HG03097 (cell line): ENCODE measurements around the gene ZDHHC12.
A peak's percentile ranks its signal among the peaks of the same experiment; 100 is the strongest.

Source experiments
- ATAC-seq: cut with Tn5 transposase; IDR thresholded peaks from one replicate; pipeline ENCODE4 v1.9.1; 2021; ENCODE audit not compliant: unreplicated experiment, low FRiP score

The ZDHHC12 gene

GRCh38 chr9:128731093-128731492, 7.2 kb upstream of the ZDHHC12 start:
- no peak for ATAC-seq

DNA sequence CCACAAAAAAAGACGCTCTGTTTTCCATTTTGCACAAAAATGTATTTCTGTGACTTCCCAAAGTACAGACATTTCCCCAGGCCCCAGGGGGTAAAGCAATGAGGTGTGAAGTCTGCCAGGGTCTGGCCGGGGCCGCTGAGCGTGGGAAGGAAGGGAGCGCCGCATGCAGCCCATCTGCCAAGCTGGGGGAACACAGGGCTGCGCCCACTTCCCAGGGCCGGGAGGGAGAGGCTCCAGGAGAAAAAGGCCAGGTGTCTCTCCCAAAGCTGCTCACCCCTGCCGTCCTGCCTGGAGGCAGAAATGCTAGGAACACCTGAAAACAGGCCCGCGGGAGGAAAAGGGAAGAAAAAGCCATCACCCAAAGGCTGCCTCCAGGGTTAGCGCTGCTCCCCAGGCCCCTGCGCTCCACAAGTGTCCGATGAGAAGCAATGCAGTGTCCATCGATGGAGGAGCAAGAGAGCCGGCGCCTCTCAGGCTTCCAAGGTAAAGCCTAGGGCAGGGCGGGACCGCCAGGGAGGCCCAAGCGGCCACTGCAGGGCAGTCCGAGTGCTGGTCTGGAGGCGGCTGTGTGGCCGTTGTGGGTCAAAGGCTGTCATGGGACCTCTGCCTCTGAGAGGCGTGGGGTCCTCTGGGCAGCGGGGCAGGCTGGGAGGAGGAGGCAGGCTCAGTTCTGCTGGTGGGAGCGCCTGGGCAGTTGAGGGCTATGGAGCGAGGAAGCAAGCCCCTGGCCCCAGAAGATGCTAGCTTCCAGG, 6.0 kb upstream of the ZDHHC12 start:
- ATAC-seq: no peak

GRCh38 chr9:128729302-128729701, 5.4 kb upstream of the ZDHHC12 start:
- no peak for ATAC-seq

GRCh38 chr9:128728298-128728697, 4.4 kb upstream of the ZDHHC12 start:
- ATAC-seq: no peak

DNA sequence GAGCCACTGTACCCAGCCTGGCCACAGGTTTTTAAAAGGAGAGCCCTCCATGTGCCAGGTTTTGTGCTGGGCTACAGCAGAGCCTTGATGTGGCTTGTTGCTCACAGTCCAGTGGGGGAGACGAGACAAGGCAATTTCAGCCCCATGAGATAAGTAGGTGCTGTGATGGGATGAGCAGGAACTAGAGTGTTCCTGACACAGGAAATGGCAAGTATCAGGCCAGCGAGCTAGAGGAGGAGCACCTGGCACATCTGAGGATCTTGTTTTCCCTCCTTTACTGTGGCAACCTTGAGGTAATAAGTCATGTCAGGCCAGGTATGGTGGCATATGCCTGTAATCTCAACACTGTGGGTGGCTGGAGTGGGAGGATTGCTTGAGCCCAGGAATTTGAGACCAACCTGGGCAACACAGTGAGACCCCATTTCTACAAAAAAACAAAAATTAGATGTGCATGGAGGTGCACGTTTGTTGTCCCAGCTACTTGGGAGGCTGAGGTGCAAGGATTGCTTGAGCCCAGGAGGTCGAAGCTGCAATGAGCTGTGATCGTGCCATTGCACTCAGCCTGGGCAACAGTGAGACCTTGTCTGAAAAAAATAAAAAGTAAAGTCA, 3.8 kb upstream of the ZDHHC12 start:
- no peak for ATAC-seq

GRCh38 chr9:128724744-128725211, 851 bp upstream of the ZDHHC12 start:
- peak; percentile 5 for ATAC-seq

DNA sequence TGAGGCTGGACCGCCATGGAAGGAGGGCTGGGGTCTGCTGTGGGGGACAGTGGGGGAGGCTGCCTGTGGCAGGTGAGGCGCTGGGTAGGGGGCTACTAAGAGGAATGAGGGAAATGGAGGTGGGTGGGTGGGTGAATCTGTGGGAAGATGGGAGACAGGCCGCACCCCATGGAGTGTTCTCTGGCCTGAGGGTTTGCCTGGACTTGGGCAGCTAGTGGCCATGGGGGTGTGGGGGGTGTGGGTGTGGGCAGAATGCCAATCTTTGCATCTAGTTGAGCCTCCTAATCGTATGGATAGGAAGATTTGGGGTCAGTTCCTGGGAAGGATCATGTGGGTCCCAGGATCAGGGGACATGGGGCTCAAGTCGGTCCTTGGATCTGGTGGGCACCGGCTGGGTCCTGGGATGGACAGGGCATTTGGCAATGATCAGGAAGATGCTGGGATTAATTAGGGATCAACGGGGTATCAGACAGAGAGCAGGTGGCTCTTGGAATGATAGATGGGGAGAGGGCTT, 518 bp downstream of the ZDHHC12 start:
- ATAC-seq: no peak

- ATAC-seq: no peak
These were observed 1.3 kb downstream of the ZDHHC12 start for GRCh38 chr9:128722380-128723351.

DNA sequence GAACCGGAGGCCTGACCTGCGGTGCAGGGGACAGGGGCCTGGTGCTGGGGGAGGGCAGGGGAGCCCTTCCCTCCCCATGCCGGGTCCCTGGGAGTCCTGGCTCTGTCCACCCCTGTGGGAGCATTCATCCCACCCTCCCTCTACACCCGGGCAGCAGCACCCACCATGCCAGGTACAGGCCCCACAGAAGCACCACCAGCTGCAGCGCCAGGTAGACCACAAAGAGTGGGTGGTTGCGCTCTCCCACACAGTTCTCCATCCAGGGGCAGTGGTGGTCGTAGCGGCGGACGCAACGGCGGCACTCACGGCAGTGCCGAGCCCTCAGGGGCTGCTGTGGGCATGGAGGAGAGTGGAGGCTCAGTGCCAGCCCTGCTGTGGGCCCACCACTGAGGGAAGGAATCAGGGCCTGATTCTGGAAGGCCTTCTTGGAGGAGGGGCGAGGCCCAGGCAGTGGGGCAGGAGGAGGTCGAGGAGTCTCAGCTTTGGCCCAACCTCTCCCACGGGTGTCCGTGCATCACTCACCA, 2.4 kb downstream of the ZDHHC12 start:
- no peak for ATAC-seq

DNA sequence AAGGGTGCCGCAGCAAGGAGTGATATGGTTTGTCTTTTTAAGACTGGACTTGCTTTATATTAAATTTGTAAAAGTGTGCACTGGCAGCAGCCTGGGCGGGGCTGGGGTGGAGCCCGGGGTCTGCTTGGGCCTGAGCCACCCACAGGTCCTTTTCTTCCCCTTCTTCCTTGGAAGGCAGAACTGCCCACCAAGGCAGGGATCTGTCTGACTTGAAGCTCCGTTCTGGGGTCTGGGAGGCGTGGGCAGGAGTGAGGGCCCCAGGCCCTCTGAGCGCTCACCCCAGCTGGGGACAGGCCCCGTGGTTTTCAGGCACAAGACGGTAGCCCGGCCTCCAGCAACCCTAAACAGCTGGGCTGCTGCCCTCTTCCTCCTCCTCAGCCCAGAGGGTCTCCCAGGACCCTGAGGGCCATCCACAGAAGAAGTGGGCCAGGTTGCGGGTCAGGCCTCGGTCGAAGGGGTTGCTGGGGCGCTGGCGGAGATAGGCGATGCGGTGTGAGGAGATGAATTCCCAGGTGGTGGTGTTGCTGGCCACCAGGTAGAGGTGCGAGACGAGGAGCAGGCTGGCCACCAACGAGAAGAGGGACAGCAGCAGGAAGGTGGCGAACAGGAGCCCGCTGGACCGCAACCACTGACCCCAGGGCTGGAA, 3.0 kb downstream of the ZDHHC12 start:
- no peak for ATAC-seq

DNA sequence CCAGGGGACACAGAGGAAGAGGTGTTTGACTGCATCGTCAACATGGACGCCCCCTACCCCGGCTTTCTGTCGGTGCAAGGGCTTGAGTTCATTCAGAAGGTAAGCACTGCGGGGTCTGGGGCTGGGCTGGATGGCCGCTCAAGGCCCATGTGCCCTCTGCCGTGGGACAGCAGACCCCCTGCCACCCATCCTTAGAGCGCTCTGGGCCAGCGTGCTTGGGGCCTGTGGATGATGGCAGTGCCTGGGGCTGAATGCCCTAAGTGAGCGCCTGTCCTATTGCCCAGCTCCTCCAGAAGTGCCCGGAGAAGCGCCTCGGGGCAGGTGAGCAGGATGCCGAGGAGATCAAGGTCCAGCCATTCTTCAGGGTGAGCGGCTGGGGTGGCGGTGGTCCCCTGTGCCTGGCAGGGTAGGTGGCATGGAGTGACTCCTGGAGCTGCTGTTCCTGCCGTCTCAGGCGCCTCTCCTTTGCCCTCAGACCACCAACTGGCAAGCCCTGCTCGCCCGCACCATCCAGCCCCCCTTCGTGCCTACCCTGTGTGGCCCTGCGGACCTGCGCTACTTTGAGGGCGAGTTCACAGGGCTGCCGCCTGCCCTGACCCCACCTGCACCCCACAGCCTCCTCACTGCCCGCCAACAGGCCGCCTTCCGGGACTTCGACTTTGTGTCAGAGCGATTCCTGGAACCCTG, 3.9 kb downstream of the ZDHHC12 start:
- ATAC-seq: no peak

- ATAC-seq: no peak
These were observed 5.5 kb downstream of the ZDHHC12 start for GRCh38 chr9:128718475-128718874.

DNA sequence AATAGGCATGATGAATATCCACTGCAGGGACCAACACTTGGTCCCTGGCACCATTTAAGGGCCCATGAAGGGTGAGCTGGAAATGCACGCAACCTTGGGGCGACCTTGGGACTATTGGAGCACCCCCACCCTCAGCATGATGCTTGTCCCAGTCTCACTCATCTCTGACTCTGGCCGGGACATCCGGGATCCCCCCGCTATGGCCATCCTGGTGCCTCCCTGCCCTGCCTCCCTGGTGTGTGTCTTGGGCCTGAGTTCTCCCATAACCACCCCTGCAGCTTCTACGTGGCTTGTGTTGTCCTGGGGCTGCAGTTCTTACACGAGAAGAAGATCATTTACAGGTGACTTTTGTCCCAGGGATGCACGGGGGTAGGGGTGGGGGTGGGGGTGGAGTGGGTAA, 5.9 kb downstream of the ZDHHC12 start:
- no peak for ATAC-seq

DNA sequence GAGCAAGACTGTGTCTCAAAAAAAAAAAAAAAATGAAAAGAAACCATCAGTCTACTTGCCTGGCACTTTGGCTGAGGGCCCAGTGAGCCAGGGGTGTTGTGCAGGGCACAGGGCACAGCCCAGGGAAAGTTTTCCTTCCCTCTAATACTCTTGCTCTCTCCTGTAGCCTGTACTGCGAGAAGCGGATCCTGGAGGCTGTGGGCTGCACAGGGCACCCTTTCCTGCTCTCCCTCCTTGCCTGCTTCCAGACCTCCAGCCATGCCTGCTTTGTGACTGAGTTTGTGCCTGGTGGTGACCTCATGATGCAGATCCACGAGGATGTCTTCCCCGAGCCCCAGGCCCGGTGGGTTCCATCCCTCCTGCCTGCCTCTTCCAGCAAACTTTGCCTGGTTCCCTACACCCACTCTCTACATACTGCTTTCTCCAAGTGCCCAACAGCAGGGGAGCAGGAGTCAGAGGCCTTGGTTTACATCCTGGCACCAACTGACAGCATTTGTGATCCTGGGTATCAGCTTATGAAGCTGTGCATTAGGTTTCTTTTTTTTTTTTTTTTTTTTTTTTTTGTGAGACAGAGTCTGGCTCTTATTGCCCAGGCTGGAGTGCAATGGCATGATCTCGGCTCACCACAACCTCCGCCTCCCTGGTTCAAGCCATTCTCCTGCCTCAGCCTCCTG, 7.2 kb downstream of the ZDHHC12 start:
- ATAC-seq: no peak

DNA sequence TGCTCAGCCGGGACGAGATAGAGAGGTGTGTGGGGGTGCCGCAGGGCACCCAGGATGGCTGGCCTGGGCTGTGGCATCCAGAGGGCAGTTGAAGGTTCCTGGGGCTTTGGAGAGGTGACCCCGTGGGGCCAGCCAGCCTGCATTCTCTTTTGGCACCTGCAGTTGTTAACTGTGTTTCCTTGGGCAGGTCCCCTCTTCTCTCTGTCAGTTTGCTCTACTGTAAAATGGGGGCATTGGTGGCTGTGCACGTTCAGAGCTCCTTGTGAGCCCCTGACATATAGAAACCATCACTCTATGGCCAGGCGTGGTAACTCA, 8.5 kb downstream of the ZDHHC12 start:
- ATAC-seq: no peak

DNA sequence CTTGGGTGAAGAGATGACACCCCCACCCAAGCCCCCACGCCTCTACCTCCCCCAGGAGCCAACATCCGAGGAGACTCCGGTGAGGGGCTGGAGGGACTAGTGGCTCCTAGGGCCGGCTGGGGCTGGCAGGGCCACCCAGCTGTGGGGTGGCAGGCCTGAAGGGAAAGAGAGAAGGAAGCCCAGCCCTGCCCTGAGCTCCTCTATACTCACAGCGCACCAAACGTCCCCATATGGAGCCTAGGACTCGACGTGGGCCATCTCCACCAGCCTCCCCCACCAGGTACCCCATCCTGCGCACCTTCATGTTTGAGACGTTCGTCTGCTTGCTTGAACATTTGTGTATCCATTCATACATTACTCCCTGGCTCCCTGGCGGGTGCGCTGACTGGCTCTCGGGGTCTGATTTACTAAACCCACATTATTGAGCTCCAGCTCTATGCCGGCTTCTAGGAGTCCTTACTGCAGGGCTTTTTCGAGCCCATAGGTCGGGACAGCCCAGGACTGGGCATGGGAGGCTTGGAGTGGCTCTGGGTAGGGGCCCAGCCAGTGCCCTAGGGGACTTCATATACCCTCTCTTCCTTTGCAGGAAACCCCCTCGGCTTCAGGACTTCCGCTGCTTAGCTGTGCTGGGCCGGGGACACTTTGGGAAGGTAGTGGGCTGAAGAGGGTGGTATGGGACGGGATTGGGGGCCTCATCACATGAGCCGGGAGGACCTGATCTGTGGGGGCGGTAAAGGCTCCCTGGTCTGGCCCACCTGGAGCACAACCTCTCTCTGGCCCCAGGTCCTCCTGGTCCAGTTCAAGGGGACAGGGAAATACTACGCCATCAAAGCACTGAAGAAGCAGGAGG, 9.1 kb downstream of the ZDHHC12 start:
- ATAC-seq: no peak

- ATAC-seq: no peak
These were observed 9.9 kb downstream of the ZDHHC12 start for GRCh38 chr9:128713941-128714573.

GRCh38 chr9:128713411-128713780, 10.5 kb downstream of the ZDHHC12 start:
- no peak for ATAC-seq
